Camera-type eye (tissue), 1 donor: Measurements from ENCODE around the gene WDR43. TPM values are rescaled to one million over a fixed set of nuclear protein-coding genes. Genes with fewer than 3 reads are reported as not detected.

Experiments used
- total RNA-seq: library from RNA; depleted of rRNA; stranded (reverse); fragments of >200 nt; gene quantifications from one replicate; pipeline ENCODE4 v1.2.3, GENCODE V29; 2014

WDR43 gene
- total RNA-seq, result 51.7 TPM

DNA sequence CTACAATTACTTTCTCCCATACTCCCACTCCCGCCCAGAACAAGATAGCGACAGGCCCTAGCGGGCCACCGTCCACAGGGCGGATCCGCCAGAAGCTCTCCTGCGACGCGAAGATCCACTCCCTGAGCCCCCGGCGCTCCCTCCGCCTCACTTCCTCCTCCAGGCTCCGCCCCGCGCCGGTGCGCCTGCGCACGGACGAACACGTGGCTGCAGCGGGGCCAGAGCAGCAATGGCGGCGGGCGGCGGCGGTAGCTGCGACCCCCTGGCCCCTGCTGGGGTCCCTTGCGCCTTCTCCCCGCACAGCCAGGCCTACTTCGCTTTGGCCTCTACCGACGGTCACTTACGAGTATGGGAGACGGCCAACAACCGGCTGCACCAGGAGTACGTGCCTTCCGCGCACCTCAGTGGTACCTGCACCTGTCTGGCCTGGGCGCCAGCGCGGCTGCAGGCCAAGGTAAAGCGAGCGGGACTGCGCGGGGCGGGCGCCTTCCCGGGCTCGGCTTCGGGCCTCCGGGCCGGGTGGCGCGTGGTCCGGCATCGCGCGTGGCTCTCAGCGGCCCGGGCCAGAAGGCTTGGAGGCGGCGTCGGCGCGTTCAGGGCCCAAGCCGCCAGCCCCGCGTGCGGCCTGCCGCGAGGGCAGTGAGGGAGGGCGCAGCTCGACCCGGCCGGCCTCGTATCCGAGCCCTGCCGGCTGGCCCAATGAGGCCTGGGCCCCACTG is at the start of gene WDR43:
Gene WDR43 (plus strand): TSS at position 198 of the 719 bp plus-strand sequence. CDS start 32 bp downstream, at position 230.

GRCh38 chr2:28870146-28870891 is 24.1 kb upstream of the WDR43 start, which contains the start of gene TRMT61B:
TSS of gene TRMT61B (minus strand) at chr2:28870309. CDS start at chr2:28870277, 32 bp downstream.

GRCh38 chr2:28981016-28981441 is 86.6 kb downstream of the WDR43 start, which contains the start of gene TOGARAM2:
TSS of gene TOGARAM2 (plus strand) at chr2:28981298. CDS start at chr2:28994835, 13,537 bp downstream.

Other genes starting within 250 kb of the WDR43 start
- 297 TPM for gene PPP1CB, start 142.8 kb upstream of the WDR43 start, total RNA-seq
- gene SPDYA, start 83.8 kb upstream of the WDR43 start, total RNA-seq, result 3.7 TPM
- 21.9 TPM for gene TRMT61B, start 24.4 kb upstream of the WDR43 start, total RNA-seq
- 0.55 TPM for gene TOGARAM2, start 86.6 kb downstream of the WDR43 start, total RNA-seq
- 57.0 TPM for gene PCARE, start 179.9 kb downstream of the WDR43 start, total RNA-seq
- 81.7 TPM for gene CLIP4, start 220.7 kb downstream of the WDR43 start, total RNA-seq